RWPE2 (cell line): ENCODE data around the gene OR52I1.

Experiments used
- ATAC-seq: fragments of 200-7000 bp; cut with Tn5 transposase; 3 replicates; pipeline ENCODE4 v1.9.1; 2021; ENCODE audit warnings: low read depth
- DNase-seq: peaks from one replicate; pipeline ENCODE4 v3.0.0-alpha.2; 2020; ENCODE audit warnings: low spot score
- H3K27ac ChIP-seq: fragments of 450-650 bp; 2 replicates; pipeline ENCODE4 v1.5.1; 2017; ENCODE audit warnings: mild to moderate bottlenecking; ENCODE audit not compliant: poor library complexity, severe bottlenecking
- H3K27me3 ChIP-seq: fragments of 250-450 bp; sonication (Bioruptor Pico); 2 replicates; pipeline ENCODE4 v1.5.1; 2021; ENCODE audit warnings: mild to moderate bottlenecking, moderate library complexity; ENCODE audit not compliant: insufficient read depth, poor library complexity, severe bottlenecking
- H3K36me3 ChIP-seq: fragments of 250-450 bp; sonication (Bioruptor Pico); 2 replicates; pipeline ENCODE4 v1.5.1; 2020; ENCODE audit warnings: low read depth, mild to moderate bottlenecking, moderate library complexity
- H3K4me1 ChIP-seq: fragments of 250-450 bp; sonication (Bioruptor Pico); 2 replicates; pipeline ENCODE4 v1.5.1; 2021; ENCODE audit warnings: mild to moderate bottlenecking, moderate library complexity; ENCODE audit not compliant: insufficient read depth, poor library complexity, severe bottlenecking
- H3K4me3 ChIP-seq: fragments of 250-450 bp; sonication (Bioruptor Pico); 2 replicates; pipeline ENCODE4 v1.5.1; 2021; ENCODE audit warnings: mild to moderate bottlenecking, moderate library complexity; ENCODE audit not compliant: severe bottlenecking
- H3K9me3 ChIP-seq: fragments of 250-450 bp; sonication (Bioruptor Pico); 2 replicates; pipeline ENCODE4 v1.5.1; 2021; ENCODE audit warnings: mild to moderate bottlenecking, moderate library complexity; ENCODE audit not compliant: severe bottlenecking
- CTCF ChIP-seq: fragments of 450-650 bp; IDR thresholded peaks from one replicate; pipeline ENCODE4 v1.5.1; 2017; ENCODE audit warnings: mild to moderate bottlenecking, moderate library complexity; ENCODE audit not compliant: poor library complexity, severe bottlenecking

OR52I1 gene

GRCh38 chr11:4577761-4578160 lies 16.1 kb upstream of the OR52I1 start:
- TF ChIP-seq CTCF, result no peak
- DNase-seq, result no peak
- H3K27me3 ChIP-seq, result no peaks in the 10 kb centered on the region
- H3K4me1 ChIP-seq, result no peaks in the 10 kb centered on the region
- no peaks in the 10 kb centered on the region for H3K36me3 ChIP-seq
- no peak overlapping the region for H3K4me3 ChIP-seq
- no peak overlapping the region for H3K27ac ChIP-seq
- no peak for ATAC-seq
- no peaks in the 10 kb centered on the region for H3K9me3 ChIP-seq

GRCh38 chr11:4578624-4579023 lies 15.2 kb upstream of the OR52I1 start:
- H3K4me3 ChIP-seq, result no peak overlapping the region
- H3K4me1 ChIP-seq, result no peaks in the 10 kb centered on the region
- no peaks in the 10 kb centered on the region for H3K36me3 ChIP-seq
- no peak overlapping the region for H3K27ac ChIP-seq
- H3K9me3 ChIP-seq, result no peaks in the 10 kb centered on the region
- no peak for DNase-seq
- H3K27me3 ChIP-seq, result peaks cover 4% of the 10 kb centered on the region
- TF ChIP-seq CTCF, result no peak
- no peak for ATAC-seq

- DNase-seq (no peak), ATAC-seq (no peak)
- Histone ChIP-seq H3K4me3 (no peak overlapping the region), H3K9me3 (no peaks in the 10 kb centered on the region), H3K27me3 (peaks cover 5% of the 10 kb centered on the region), H3K27ac (no peak overlapping the region), H3K4me1 (no peaks in the 10 kb centered on the region), H3K36me3 (no peaks in the 10 kb centered on the region)
- TF ChIP-seq CTCF, result no peak
Observed at GRCh38 chr11:4580124-4580523, 13.7 kb upstream of the OR52I1 start.

- H3K4me3 ChIP-seq, result no peak within 1 kb of the TSS
- H3K27me3 ChIP-seq, result peaks cover 5% of the 10 kb centered on the region
- H3K9me3 ChIP-seq, result no peaks in the 10 kb centered on the region
- ATAC-seq (no peak), DNase-seq (no peak)
- no peaks in the 10 kb centered on the region for H3K4me1 ChIP-seq
- no peaks in the 10 kb centered on the region for H3K36me3 ChIP-seq
- no peak for TF ChIP-seq CTCF
- H3K27ac ChIP-seq, result no peak within 1 kb of the TSS
Observed at GRCh38 chr11:4581443-4581842, 12.4 kb upstream of the OR52I1 start, which contains the start of gene OR52I2. Gene OR52I2, plus strand, starts transcription at chr11:4581743.

- Histone ChIP-seq H3K4me3 (no peak overlapping the region), H3K9me3 (no peaks in the 10 kb centered on the region), H3K4me1 (no peaks in the 10 kb centered on the region), H3K27me3 (no peaks in the 10 kb centered on the region), H3K36me3 (no peaks in the 10 kb centered on the region), H3K27ac (no peak overlapping the region)
- DNase-seq, result no peak
- ATAC-seq, result no peak
- TF ChIP-seq CTCF, result no peak
Observed at GRCh38 chr11:4589017-4589416, 4.8 kb upstream of the OR52I1 start.
